Measurements from ENCODE around the gene RPP40. TPM values are rescaled to one million over a fixed set of nuclear protein-coding genes. Genes with fewer than 3 reads are reported as not detected.

RPP40 gene
- polyA plus RNA-seq, 1 donor (not counting 4 experiments of a cell fraction or from before 2014, with no cell fraction given), result 12.4 TPM

GRCh38 chr6:4973415-4973814 lies 30.4 kb downstream of the RPP40 start:
- Histone ChIP-seq H3K79me2 (ENCODE audit: control insufficient read depth, insufficient read depth, low read length) (no peaks in the 10 kb centered on the region), H3K27me3 (ENCODE audit: control insufficient read depth, extremely low read depth, insufficient read depth, low read length) (no peaks in the 10 kb centered on the region), H3K4me3 (ENCODE audit: control insufficient read depth in 2 of 3, extremely low read depth in 1 of 3, insufficient read depth in 2 of 3, low read depth in 1 of 3, low read length in 3 of 3) (no peak overlapping the region), H3K9me1 (ENCODE audit: control insufficient read depth, extremely low read depth, insufficient read depth, low read length) (no peaks in the 10 kb centered on the region), H3K9ac (ENCODE audit: control insufficient read depth, extremely low read depth, insufficient read depth, low read length) (no peak overlapping the region), H3K27ac (ENCODE audit: control insufficient read depth, insufficient read depth, low read length) (no peak overlapping the region), H3K4me1 (ENCODE audit: control insufficient read depth, extremely low read depth, insufficient read depth, low read length) (no peaks in the 10 kb centered on the region), H3K4me2 (ENCODE audit: control insufficient read depth, extremely low read depth, insufficient read depth, low read depth, low read length) (no peak overlapping the region), H2AFZ (ENCODE audit: control insufficient read depth, low read length) (no peak overlapping the region), H4K20me1 (ENCODE audit: control insufficient read depth, extremely low read depth, insufficient read depth, low read length) (no peaks in the 10 kb centered on the region), H3K36me3 (ENCODE audit: control insufficient read depth in 2 of 2, extremely low read depth in 1 of 2, insufficient read depth in 2 of 2, low read length in 2 of 2) (no peaks in the 10 kb centered on the region), H3K9me3 (ENCODE audit: control insufficient read depth, low read depth, low read length) (no peaks in the 10 kb centered on the region)
- FAIRE-seq (no peak), DNase-seq (ENCODE audit: low read depth, low spot score) (no peak)
- TF ChIP-seq EZH2 (IDR thresholded peaks at IDR 0.05; ENCODE audit: low read length) (no peak), CTCF (optimal IDR thresholded peaks at IDR 0.05 in 1 of 3, IDR thresholded peaks at IDR 0.05 in 1 of 3, conservative IDR thresholded peaks at IDR 0.05 in 1 of 3; ENCODE audit: extremely low read depth in 1 of 3, insufficient read depth in 2 of 3, low read length in 3 of 3) (no peak)
- dilution Hi-C loops (cut with MboI; ENCODE audit: extremely low pct_ligation_motif_present, low sequenced_read_pairs), result no loop called here

GRCh38 chr6:4972438-4972837 lies 31.4 kb downstream of the RPP40 start:
- H3K4me1 ChIP-seq (ENCODE audit: control insufficient read depth, extremely low read depth, insufficient read depth, low read length), result no peaks in the 10 kb centered on the region
- H4K20me1 ChIP-seq (ENCODE audit: control insufficient read depth, extremely low read depth, insufficient read depth, low read length), result no peaks in the 10 kb centered on the region
- no peaks in the 10 kb centered on the region for H3K9me1 ChIP-seq (ENCODE audit: control insufficient read depth, extremely low read depth, insufficient read depth, low read length)
- no peak overlapping the region for H3K4me3 ChIP-seq (ENCODE audit: control insufficient read depth in 2 of 3, extremely low read depth in 1 of 3, insufficient read depth in 2 of 3, low read depth in 1 of 3, low read length in 3 of 3)
- H2AFZ ChIP-seq (ENCODE audit: control insufficient read depth, low read length), result no peak overlapping the region
- dilution Hi-C loops (cut with MboI; ENCODE audit: extremely low pct_ligation_motif_present, low sequenced_read_pairs), result no loop called here
- no peak overlapping the region for H3K27ac ChIP-seq (ENCODE audit: control insufficient read depth, insufficient read depth, low read length)
- no peak overlapping the region for H3K9ac ChIP-seq (ENCODE audit: control insufficient read depth, extremely low read depth, insufficient read depth, low read length)
- no peak overlapping the region for H3K4me2 ChIP-seq (ENCODE audit: control insufficient read depth, extremely low read depth, insufficient read depth, low read depth, low read length)
- no peaks in the 10 kb centered on the region for H3K9me3 ChIP-seq (ENCODE audit: control insufficient read depth, low read depth, low read length)
- TF ChIP-seq EZH2 (IDR thresholded peaks at IDR 0.05; ENCODE audit: low read length), result no peak
- no peak for TF ChIP-seq CTCF (optimal IDR thresholded peaks at IDR 0.05 in 1 of 3, IDR thresholded peaks at IDR 0.05 in 1 of 3, conservative IDR thresholded peaks at IDR 0.05 in 1 of 3; ENCODE audit: extremely low read depth in 1 of 3, insufficient read depth in 2 of 3, low read length in 3 of 3)
- no peak for FAIRE-seq
- no peaks in the 10 kb centered on the region for H3K36me3 ChIP-seq (ENCODE audit: control insufficient read depth in 2 of 2, extremely low read depth in 1 of 2, insufficient read depth in 2 of 2, low read length in 2 of 2)
- no peak for DNase-seq (ENCODE audit: low read depth, low spot score)
- no peaks in the 10 kb centered on the region for H3K79me2 ChIP-seq (ENCODE audit: control insufficient read depth, insufficient read depth, low read length)
- no peaks in the 10 kb centered on the region for H3K27me3 ChIP-seq (ENCODE audit: control insufficient read depth, extremely low read depth, insufficient read depth, low read length)
